ENCODE measurements around the gene NAGPA. TPM values are rescaled to one million over a fixed set of nuclear protein-coding genes. Genes with fewer than 3 reads are reported as not detected.

NAGPA gene
- total RNA-seq, 4 donors from 2014 or later, result 42.6 to 250 (median 72.7) TPM

GRCh38 chr16:4976079-4976478, 57.7 kb downstream of the NAGPA start:
- Histone ChIP-seq H3K4me3 (no peak overlapping the region), H3K9me3 (no peaks in the 10 kb centered on the region), H3K27ac (peak overlapping the region in 3 of 4 donors; percentile 57 to 73 (median 63)), H3K4me1 (peaks cover 0 to 3% (median 0%) of the 10 kb centered on the region in 4 donors), H3K36me3 (no peaks in the 10 kb centered on the region), H3K27me3 (no peaks in the 10 kb centered on the region)
- TF ChIP-seq EP300 (IDR thresholded peaks at IDR 0.05; ENCODE audit: low read depth) (no peak), CTCF (IDR thresholded peaks at IDR 0.05) (no peak), POLR2A (IDR thresholded peaks at IDR 0.05) (no peak)
- no peak for DNase-seq
- intact Hi-C loops (cut with DNase I; ENCODE audit: low total_unique reads), result no loop called here
- WGBS, 2 donors (ENCODE audit: low coverage in 1 of 2), result 80 to 82% methylated on average over 2 of the region's 2 CpGs
- in situ Hi-C loops (cut with MboI; ENCODE audit: low pct_ligation_motif_present in 1 of 4, low pct_unique_long_range_greater_than_20kb in 1 of 4, low sequenced_read_pairs in 3 of 4), result no loop called here

Other genes starting within 250 kb of the NAGPA start
- not detected for gene SEPTIN12, start 245.6 kb downstream of the NAGPA start, total RNA-seq
- 100 to 1,000 TPM in 3 of 4 donors, 10 to 100 TPM in 1; 88.0 to 450 (median 252) TPM for gene SMIM22, start 238.6 kb downstream of the NAGPA start, total RNA-seq
- 10 to 100 TPM; 28.1 to 75.2 (median 43.7) TPM for gene ROGDI, start 231.3 kb downstream of the NAGPA start, total RNA-seq
- gene GLYR1, start 186.6 kb downstream of the NAGPA start, total RNA-seq, result 10 to 100 TPM; 50.2 to 88.4 (median 74.0) TPM
- 10 to 100 TPM; 33.6 to 60.2 (median 53.0) TPM for gene UBN1, start 186.5 kb downstream of the NAGPA start, total RNA-seq
- gene PPL, start 96.8 kb downstream of the NAGPA start, total RNA-seq, result 10 to 100 TPM; 13.5 to 28.8 (median 22.8) TPM
- 1 to 10 TPM in 1 of 4 donors, under 1 TPM in 3; 0.32 to 6.2 (median 0.53) TPM for gene SEC14L5, start 75.6 kb downstream of the NAGPA start, total RNA-seq
- 1 to 10 TPM in 2 of 4 donors, not detected in 2; 1.5 to 8.6 TPM for gene C16orf89, start 32.0 kb upstream of the NAGPA start, total RNA-seq
- gene ALG1, start 37.9 kb upstream of the NAGPA start, total RNA-seq, result 100 to 1,000 TPM in 1 of 4 donors, 10 to 100 TPM in 3; 24.4 to 111 (median 41.6) TPM
- gene EEF2KMT, start 63.9 kb upstream of the NAGPA start, total RNA-seq, result 1 to 10 TPM; 4.5 to 7.2 (median 6.5) TPM